Measurements from ENCODE around the gene GATA6.
"Not testable (repeated sequence)": the region's sequence is repeated elsewhere in the genome, so short reads cannot be mapped to it uniquely, and the experiment has no call there.

Gene GATA6

DNA sequence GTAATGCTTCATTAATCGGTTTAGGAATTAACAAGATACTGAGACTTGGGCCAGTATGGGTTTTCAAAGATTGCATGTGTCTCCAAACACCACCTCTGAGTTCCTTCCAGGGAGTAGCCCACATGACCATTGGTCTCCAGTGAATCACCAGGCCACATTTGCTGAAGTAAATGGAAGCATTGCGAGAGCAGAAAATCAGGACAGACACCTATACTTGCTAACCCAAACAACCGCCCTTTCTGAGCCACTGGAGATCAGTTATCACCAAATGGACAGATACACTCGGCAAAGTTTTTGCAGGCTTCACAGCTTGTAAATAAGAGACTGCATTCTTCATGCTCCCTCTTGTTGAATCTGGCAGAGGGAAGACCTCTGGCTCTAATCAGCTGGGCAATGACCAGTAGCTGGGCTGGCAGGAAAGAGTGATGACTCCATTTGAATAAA is 40.9 kb downstream of the GATA6 start:
- no peak for DNase-seq

DNA sequence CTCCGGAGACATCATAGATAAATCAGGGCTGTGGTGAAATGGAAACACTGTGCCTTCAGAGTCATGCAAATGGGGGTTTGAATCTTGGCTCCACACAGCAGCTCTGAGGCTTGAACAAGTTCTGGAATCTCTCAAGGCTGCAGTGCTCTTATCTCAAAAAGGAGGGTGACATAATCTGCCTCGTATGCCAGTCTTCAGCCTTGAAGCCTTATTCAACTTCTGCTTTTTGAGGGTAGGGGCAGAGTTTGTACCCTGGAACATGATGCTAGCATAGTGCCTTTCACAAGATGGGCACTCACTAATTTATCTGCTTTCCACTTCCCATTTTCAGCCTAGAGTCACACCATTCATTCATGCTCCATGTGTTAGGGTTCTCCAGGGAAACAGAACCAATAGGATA is 42.3 kb downstream of the GATA6 start:
- peak in 1 of 2 donors; percentile 11 for DNase-seq

DNA sequence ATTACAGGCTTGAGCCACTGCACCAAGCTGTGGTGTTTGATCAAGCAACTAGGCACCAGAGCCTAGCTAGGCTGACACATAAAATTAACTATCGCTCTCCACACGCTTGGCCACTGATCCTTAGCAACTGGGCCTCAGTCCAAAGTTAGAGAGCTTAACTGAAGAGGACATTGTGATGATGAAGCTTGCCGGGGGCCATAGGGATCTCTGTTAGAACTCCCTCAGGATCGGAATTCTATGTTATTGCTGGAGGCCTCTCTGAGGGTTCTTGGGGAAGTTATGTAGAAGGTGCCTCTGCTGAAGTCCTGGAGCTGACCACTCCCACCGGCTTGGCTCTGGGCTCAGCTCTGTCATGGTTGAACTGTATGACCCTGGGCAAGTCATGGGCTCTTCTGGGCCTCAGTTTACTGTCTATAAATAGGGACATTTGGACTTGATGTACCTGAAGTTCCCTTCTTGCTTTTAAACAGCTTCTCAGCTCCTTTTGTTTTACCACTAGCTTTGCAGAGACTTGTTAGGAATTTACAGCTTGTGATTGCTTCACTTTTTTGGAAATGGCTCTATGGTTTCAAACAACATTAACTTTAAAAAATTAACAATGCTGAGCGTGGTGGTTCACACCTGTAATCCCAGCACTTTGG is 44.1 kb downstream of the GATA6 start:
- no peak for DNase-seq

- DNase-seq: no peak
Observed at GRCh38 chr18:22214731-22215528, 45.5 kb downstream of the GATA6 start.

DNA sequence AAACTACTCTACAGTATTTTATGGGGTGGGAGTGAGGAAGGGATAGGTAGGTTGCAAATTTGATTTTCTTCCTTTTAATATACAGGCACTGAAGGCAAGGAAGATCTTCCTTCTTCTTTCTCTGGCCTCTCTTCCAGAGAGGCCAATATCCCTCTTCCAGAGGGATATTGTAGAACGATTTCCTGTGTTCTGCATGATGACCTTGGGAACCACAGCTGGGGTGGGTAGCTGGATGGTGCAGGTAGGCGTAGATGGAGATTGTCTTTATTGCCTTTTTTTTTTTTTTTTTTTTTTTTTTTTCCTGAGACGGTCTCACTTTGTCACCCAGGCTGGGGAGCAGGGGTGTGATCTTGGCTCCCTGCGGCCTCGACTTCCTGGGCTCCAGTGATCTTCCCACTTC is 49.4 kb downstream of the GATA6 start:
- DNase-seq: no peak

GRCh38 chr18:22219568-22220355 is 50.4 kb downstream of the GATA6 start:
- no peak for DNase-seq

DNA sequence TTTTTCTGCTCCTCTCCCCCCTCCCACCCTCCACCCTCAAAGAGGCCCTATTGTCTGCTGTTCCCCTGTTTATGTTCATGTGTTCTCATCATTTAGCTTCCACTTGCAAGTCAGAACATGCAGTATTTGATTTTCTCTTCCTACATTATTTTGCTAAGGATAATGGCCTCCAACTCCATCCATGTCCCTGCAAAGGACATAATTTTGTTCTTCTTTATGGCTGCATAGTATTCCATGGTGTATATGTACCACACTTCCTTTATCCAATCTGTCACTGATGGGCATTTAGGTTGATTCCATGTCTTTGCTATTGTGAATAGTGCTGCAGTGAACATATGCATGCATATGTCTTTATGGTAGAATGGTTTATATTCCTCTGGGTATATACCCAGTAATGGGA is 51.2 kb downstream of the GATA6 start:
- not testable (repeated sequence) for DNase-seq

GRCh38 chr18:22221350-22221749 is 52.0 kb downstream of the GATA6 start:
- no peak for DNase-seq

GRCh38 chr18:22223254-22223964 is 54.0 kb downstream of the GATA6 start:
- DNase-seq: no peak

GRCh38 chr18:22223965-22224322 is 54.6 kb downstream of the GATA6 start:
- no peak for DNase-seq

DNA sequence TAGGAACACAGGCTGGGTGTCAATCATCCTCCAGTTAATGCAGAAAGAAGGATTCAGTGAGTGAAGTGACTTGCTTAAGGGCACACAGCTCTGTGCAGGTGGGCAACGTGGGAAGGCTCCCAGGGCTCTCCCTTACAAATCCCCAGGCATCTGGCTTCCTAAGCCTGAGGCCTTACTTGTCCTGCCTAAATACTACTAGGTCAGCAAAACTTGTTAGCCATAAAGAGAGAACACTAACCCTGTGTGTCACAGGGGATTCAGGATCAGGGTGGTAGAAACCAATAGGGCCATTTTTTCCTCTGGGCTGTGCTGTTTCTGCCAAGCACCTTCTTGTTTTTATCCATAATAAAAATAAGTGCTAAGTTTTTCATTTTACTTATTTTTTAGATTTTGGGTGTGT is 55.0 kb downstream of the GATA6 start:
- no peak for DNase-seq

- DNase-seq: no peak
Observed at GRCh38 chr18:22226801-22227200, 57.4 kb downstream of the GATA6 start.

- no peak for DNase-seq
Observed at GRCh38 chr18:22228976-22229375, 59.6 kb downstream of the GATA6 start.

- no peak for DNase-seq
Observed at GRCh38 chr18:22229456-22230124, 60.2 kb downstream of the GATA6 start.

GRCh38 chr18:22230471-22230945 is 61.1 kb downstream of the GATA6 start:
- no peak for DNase-seq

DNA sequence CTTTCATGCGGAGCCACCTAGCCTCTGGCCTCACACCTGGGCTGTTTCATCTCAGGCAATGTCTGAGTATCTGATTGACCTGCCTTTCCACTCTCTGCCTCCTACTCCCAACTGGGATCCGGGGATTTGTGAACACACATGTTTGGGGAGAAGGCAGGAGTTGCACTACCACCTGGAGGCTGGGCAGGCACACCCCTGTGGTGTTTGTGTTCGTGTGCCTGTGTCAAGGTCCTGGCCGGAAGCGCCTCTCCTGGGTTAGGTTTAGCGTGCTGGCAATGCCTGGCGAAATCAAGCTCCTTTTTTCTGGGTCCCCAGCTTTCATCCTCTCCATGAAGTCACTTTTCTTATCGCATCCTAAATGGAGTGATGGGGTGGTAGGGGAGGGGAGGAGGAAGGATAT is 63.9 kb downstream of the GATA6 start:
- DNase-seq: no peak

- DNase-seq: no peak
Observed at GRCh38 chr18:22238036-22238435, 68.6 kb downstream of the GATA6 start.

- no peak for DNase-seq
Observed at GRCh38 chr18:22238681-22239080, 69.3 kb downstream of the GATA6 start.

DNA sequence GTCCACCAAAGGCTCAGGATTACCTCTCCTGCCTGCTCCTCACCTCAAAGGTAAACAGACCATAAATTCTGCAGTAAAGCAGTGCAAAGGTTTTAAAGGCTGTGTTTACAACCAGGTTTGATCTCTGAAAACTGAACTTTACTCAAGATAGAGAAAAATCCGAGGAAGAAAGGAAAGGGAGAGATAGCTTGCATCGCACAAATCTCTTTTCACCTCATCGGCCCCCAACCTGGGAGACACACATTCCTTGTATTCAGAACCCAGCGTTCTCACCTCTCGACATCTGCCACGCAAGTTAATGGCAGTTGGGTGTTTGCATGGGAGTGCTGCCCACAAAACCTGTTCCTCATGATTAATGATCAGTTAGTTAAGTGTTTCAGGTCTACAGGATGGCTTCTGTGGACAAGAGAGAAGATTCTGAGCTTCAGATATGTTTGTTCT is 72.6 kb downstream of the GATA6 start:
- no peak for DNase-seq

GRCh38 chr18:22243513-22243912 is 74.1 kb downstream of the GATA6 start:
- no peak for DNase-seq

- DNase-seq: no peak
Observed at GRCh38 chr18:22250026-22250425, 80.6 kb downstream of the GATA6 start.

DNA sequence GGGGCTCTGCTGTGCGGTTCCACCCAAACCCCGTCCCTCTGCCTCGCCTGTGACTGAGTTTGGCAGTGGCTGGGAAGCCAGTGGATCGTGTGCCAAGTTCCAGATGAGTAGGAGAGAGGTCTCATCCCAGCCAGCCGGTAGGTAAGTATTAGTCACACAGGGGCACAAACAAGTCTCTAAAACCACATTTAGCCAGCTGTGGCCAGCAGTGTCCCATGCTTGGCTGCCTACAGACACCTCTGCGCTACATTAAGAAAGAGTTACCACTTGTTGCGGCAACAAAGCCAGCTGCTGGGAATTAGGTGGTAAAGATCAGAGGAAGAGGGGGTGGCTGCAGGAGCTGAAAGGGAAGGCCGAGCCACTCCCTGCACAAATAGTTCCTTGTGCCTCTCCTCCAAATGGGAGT is 81.2 kb downstream of the GATA6 start:
- DNase-seq: no peak

Data from inflammatory macrophage treated with lipopolysaccharide for 1 hour (primary cell).